Neural cell (in vitro differentiated cells): ENCODE data around the gene ZHX3. TPM values are rescaled to one million over a fixed set of nuclear protein-coding genes. Genes with fewer than 3 reads are reported as not detected.

ENCODE experiments used
- H2AFZ ChIP-seq: fragments of 200-600, 300-800 bp; sonication (generic), shearing (Covaris generic); 2 replicates; pipeline ENCODE4 v1.6.0; 2014; ENCODE audit warnings: low read depth, mild to moderate bottlenecking, antibody characterized with exemption, low read length, moderate library complexity
- H3F3A ChIP-seq: fragments of 200-600 bp; shearing (Covaris generic); 2 replicates; pipeline ENCODE4 v1.6.1; 2016; ENCODE audit warnings: mild to moderate bottlenecking, moderate library complexity, mixed read lengths, antibody characterized with exemption, low read length; ENCODE audit not compliant: insufficient read depth, poor library complexity, severe bottlenecking
- H3K27ac ChIP-seq: fragments of 200-600, 300-800 bp; sonication (generic), shearing (Covaris generic); 2 replicates; pipeline ENCODE4 v1.5.1; 2014; ENCODE audit warnings: mild to moderate bottlenecking, low read length, moderate library complexity
- H3K27me3 ChIP-seq: fragments of 300-800, 200-600 bp; sonication (generic), shearing (Covaris generic); 2 replicates; pipeline ENCODE4 v1.6.0; 2014; ENCODE audit warnings: mild to moderate bottlenecking, low read depth, low read length, moderate library complexity; ENCODE audit not compliant: insufficient read depth
- H3K36me3 ChIP-seq: fragments of 300-800, 200-600 bp; sonication (generic), shearing (Covaris generic); 2 replicates; pipeline ENCODE4 v1.5.1; 2014; ENCODE audit warnings: mild to moderate bottlenecking, antibody characterized with exemption, low read length, moderate library complexity; ENCODE audit not compliant: insufficient read depth
- H3K4me2 ChIP-seq: fragments of 300-800, 200-600 bp; sonication (generic), shearing (Covaris generic); 2 replicates; pipeline ENCODE4 v1.6.0; 2014; ENCODE audit warnings: mild to moderate bottlenecking, low read length
- H3K4me3 ChIP-seq: fragments of 300-800, 200-600 bp; sonication (generic), shearing (Covaris generic); 2 replicates; pipeline ENCODE4 v1.5.1; 2014; ENCODE audit warnings: mild to moderate bottlenecking, low read length, moderate library complexity
- H3K79me2 ChIP-seq: fragments of 200-600 bp; shearing (Covaris generic); replicated peaks from 2 replicates; pipeline ENCODE4 v1.6.0; 2014; ENCODE audit warnings: mild to moderate bottlenecking, low read length, moderate library complexity; ENCODE audit not compliant: insufficient read depth
- H3K9ac ChIP-seq: fragments of 300-800, 200-600 bp; sonication (generic), shearing (Covaris generic); 2 replicates; pipeline ENCODE4 v1.6.1; 2016; ENCODE audit warnings: mild to moderate bottlenecking, low read length, mixed read lengths
- H3K9me2 ChIP-seq: fragments of 200-600 bp; shearing (Covaris generic); 2 replicates; pipeline ENCODE4 v1.6.1; 2016; ENCODE audit warnings: mild to moderate bottlenecking, low read length, mixed read lengths; ENCODE audit not compliant: insufficient read depth
- H3K9me3 ChIP-seq: fragments of 200-600, 300-800 bp; sonication (generic), shearing (Covaris generic); 2 replicates; pipeline ENCODE4 v1.6.1; 2016; ENCODE audit warnings: mild to moderate bottlenecking, mixed run types, low read length, moderate library complexity, mixed read lengths
- H4K20me1 ChIP-seq: fragments of 200-600 bp; shearing (Covaris generic); 2 replicates; pipeline ENCODE4 v1.6.1; 2016; ENCODE audit warnings: mild to moderate bottlenecking, mixed run types; ENCODE audit not compliant: insufficient read depth
- EP300 ChIP-seq: fragments of 450-650 bp; conservative IDR thresholded peaks from 2 replicates; pipeline ENCODE4 v1.6.1; 2014; ENCODE audit warnings: antibody characterized with exemption, mild to moderate bottlenecking, moderate library complexity; ENCODE audit not compliant: poor library complexity, severe bottlenecking
- EZH2 ChIP-seq: fragments of 200-600, 300-800 bp; shearing (Covaris generic), sonication (generic); IDR thresholded peaks from 2 replicates; pipeline ENCODE4 v1.6.1; 2014; ENCODE audit warnings: antibody characterized with exemption, low read length, borderline replicate concordance, mild to moderate bottlenecking; ENCODE audit not compliant: insufficient read depth, poor library complexity, severe bottlenecking
- MXI1 ChIP-seq: fragments of 450-650 bp; conservative IDR thresholded peaks from 2 replicates; pipeline ENCODE4 v1.6.1; 2014; ENCODE audit warnings: antibody characterized with exemption, mild to moderate bottlenecking; ENCODE audit not compliant: poor library complexity, severe bottlenecking
- POLR2AphosphoS5 ChIP-seq: IDR thresholded peaks from 2 replicates; pipeline ENCODE4 v1.6.1; 2012
- RAD21 ChIP-seq: fragments of 450-650 bp; conservative IDR thresholded peaks from 2 replicates; pipeline ENCODE4 v1.6.1; 2014; ENCODE audit warnings: antibody characterized with exemption, mild to moderate bottlenecking, moderate library complexity
- REST ChIP-seq: IDR thresholded peaks from 2 replicates; pipeline ENCODE4 v1.6.1; 2012; ENCODE audit warnings: borderline replicate concordance
- SMC3 ChIP-seq: fragments of 450-650 bp; conservative IDR thresholded peaks from 2 replicates; pipeline ENCODE4 v1.6.1; 2014; ENCODE audit warnings: antibody characterized with exemption, mild to moderate bottlenecking, moderate library complexity; ENCODE audit not compliant: poor library complexity
- TAF1 ChIP-seq: IDR thresholded peaks from 2 replicates; pipeline ENCODE4 v1.6.1; 2012; ENCODE audit warnings: low read depth
- polyA plus RNA-seq: library from polyadenylated mRNA; depleted of rRNA; stranded (reverse); fragments of >200 nt; gene quantifications from 2 replicates; pipeline ENCODE4 v1.2.3, GENCODE V29; 2014
- TF ChIP-seq, protein P1 (sequence below): fragments of 450-650 bp; IDR thresholded peaks from 2 replicates; pipeline ENCODE4 v1.5.1; 2014; ENCODE audit warnings: antibody characterized with exemption, mild to moderate bottlenecking, moderate library complexity; ENCODE audit not compliant: poor library complexity, severe bottlenecking

The ZHX3 gene
- polyA plus RNA-seq, 1 donor from 2014 or later = 10.3 TPM

DNA sequence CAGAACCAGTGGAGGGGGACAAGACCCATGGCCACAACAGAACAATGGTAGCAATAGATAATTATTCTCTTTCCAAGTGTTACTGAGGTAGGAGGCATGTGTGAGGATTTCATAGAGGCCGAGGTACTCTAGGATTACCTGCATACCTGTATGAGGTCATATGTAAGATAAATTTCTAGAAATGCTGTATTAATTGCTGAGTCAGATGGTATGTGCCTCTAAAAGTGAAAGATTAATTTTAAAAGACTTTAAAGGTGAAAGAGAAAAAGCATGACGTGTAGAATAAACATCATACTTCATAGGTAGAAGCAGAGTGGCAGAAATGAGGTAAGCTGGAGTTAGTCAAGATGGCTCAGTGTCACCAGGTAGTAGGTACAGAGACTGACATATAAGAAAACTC is 51.6 kb downstream of the ZHX3 start:
- no peaks in the 10 kb centered on the region for H3K27me3 ChIP-seq
- no peak overlapping the region for H3K9ac ChIP-seq
- no peak overlapping the region for H3K27ac ChIP-seq
- H3F3A ChIP-seq = no peaks in the 10 kb centered on the region
- no peaks in the 10 kb centered on the region for H3K79me2 ChIP-seq
- H2AFZ ChIP-seq = no peak overlapping the region
- no peaks in the 10 kb centered on the region for H3K36me3 ChIP-seq
- TF ChIP-seq, protein P1, sequence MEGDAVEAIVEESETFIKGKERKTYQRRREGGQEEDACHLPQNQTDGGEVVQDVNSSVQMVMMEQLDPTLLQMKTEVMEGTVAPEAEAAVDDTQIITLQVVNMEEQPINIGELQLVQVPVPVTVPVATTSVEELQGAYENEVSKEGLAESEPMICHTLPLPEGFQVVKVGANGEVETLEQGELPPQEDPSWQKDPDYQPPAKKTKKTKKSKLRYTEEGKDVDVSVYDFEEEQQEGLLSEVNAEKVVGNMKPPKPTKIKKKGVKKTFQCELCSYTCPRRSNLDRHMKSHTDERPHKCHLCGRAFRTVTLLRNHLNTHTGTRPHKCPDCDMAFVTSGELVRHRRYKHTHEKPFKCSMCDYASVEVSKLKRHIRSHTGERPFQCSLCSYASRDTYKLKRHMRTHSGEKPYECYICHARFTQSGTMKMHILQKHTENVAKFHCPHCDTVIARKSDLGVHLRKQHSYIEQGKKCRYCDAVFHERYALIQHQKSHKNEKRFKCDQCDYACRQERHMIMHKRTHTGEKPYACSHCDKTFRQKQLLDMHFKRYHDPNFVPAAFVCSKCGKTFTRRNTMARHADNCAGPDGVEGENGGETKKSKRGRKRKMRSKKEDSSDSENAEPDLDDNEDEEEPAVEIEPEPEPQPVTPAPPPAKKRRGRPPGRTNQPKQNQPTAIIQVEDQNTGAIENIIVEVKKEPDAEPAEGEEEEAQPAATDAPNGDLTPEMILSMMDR = no peak
- TF ChIP-seq EZH2 (no peak), MXI1 (no peak), SMC3 (no peak), EP300 (no peak), POLR2AphosphoS5 (no peak), TAF1 (no peak), RAD21 (no peak), REST (no peak)
- no peak overlapping the region for H3K4me3 ChIP-seq
- no peaks in the 10 kb centered on the region for H4K20me1 ChIP-seq
- H3K9me2 ChIP-seq = no peaks in the 10 kb centered on the region
- H3K4me2 ChIP-seq = no peak overlapping the region
- no peaks in the 10 kb centered on the region for H3K9me3 ChIP-seq

DNA sequence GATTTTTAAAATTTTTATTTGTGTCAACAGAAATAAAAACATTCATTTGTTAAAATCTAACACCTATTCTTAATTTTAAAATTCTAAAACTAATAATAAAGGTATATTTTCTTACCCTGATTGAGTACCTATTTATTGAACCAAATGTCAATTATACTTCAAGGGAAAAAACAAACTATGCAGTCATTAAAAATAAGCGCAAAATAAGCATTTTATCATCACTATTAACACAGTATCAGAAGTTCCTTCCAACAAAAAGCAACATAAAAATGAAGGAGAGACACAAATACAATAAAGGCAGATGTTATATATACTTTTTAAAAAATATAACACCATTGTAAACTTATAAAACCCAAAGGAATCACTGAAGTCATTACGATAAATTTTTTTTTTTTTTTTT is 52.7 kb downstream of the ZHX3 start:
- Histone ChIP-seq H3K27me3 (no peaks in the 10 kb centered on the region), H2AFZ (no peak overlapping the region), H3K9ac (no peak overlapping the region), H3K4me2 (no peak overlapping the region), H3K9me3 (no peaks in the 10 kb centered on the region), H3K4me3 (no peak overlapping the region), H3K79me2 (no peaks in the 10 kb centered on the region), H3K27ac (no peak overlapping the region), H3K9me2 (no peaks in the 10 kb centered on the region), H4K20me1 (no peaks in the 10 kb centered on the region), H3F3A (no peaks in the 10 kb centered on the region), H3K36me3 (no peaks in the 10 kb centered on the region)
- TF ChIP-seq TAF1 (no peak), EZH2 (no peak), RAD21 (no peak)
- TF ChIP-seq, protein P1 = no peak
